ENCODE data around the gene GLRA1.
"Not testable (repeated sequence)": the region's sequence is repeated elsewhere in the genome, so short reads cannot be mapped to it uniquely, and the experiment has no call there.

Gene GLRA1

GRCh38 chr5:151912360-151912759 is 12.3 kb downstream of the GLRA1 start:
- no peak for DNase-seq

GRCh38 chr5:151911011-151911410 is 13.6 kb downstream of the GLRA1 start:
- DNase-seq = no peak

DNA sequence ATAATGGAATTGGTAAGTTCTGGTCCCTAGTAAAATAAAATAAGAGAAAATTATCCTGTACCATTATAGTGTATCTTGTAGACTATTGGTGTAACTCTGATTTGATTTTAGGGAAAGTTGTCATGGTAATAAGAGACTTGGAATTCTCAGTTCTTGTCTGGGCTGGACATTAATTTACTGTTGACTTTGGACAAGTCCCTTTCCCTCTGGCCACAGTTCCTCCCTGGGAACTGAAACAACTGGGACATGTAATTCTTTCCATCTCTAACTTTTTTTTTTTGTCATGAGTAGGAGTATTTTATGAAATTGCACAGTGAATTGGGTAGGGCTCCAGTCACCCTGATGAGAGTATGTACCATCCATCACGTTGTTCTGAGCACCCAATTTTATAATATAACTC is 15.0 kb downstream of the GLRA1 start:
- DNase-seq = no peak

GRCh38 chr5:151906246-151906645 is 18.4 kb downstream of the GLRA1 start:
- DNase-seq = peak; percentile 12

DNA sequence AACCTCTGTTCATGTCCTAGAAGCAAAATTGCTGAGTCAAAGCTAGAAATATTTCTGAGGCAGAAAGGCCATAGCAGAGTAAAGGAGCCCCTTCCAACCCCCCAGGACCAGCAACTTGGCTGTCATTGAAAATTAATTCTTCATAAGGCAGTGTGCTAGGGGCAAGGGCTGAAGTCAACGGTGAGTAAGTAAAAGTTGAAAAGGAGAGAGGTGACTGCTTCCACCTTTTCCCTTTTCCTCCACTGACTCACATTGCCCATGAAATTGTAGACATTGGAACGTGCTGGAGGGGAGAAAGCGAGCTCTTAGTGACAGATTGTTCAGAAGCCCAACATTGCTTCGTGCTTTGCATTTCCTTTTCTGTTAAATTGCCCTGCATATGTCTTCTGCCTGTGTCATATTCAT is 19.1 kb downstream of the GLRA1 start:
- DNase-seq = no peak

- DNase-seq = no peak
Observed at GRCh38 chr5:151904909-151905308, 19.7 kb downstream of the GLRA1 start.

- DNase-seq = no peak
Observed at GRCh38 chr5:151904127-151904526, 20.5 kb downstream of the GLRA1 start.

GRCh38 chr5:151903243-151903653 is 21.4 kb downstream of the GLRA1 start:
- DNase-seq = no peak

DNA sequence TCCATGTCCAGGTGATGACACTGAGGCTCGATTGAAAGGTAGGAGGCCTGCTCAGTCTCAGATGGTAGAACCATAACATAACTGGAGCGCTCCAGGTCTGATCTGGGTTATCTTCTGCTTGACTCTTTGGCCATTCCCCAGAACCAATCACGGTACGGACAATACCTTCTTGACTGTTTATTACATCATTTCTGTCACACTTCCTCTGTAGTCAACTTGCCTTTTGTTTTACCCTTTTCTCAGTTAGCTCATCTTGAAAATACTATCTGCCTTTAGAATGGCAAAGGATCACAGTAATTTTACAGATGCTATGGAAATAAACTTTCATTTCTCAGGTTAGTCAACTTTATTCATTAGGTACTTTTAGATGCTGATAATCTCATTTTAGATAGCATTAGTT is 22.4 kb downstream of the GLRA1 start:
- DNase-seq = no peak

GRCh38 chr5:151901611-151902010 is 23.0 kb downstream of the GLRA1 start:
- no peak for DNase-seq

GRCh38 chr5:151900891-151901290 is 23.8 kb downstream of the GLRA1 start:
- DNase-seq = no peak

DNA sequence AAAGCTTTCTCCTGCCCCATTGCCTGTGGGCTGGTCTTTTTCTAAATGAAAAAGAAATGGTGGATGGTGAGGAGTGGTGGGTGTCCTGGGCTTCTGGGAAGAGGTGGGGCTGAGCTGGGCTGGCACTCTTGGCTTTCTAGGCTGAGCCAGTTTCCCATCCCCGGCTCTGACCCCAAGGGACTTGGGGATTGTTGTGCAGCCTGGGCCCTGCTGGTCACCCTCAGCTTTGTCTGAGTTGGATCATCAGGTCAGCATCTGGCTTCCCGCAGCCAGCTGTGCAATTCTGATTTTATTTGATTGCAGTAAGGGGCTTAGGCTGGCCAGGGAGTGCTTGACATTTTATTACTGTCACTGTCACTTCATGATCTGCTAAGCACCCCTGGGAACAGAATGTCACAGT is 25.3 kb downstream of the GLRA1 start:
- no peak for DNase-seq

DNA sequence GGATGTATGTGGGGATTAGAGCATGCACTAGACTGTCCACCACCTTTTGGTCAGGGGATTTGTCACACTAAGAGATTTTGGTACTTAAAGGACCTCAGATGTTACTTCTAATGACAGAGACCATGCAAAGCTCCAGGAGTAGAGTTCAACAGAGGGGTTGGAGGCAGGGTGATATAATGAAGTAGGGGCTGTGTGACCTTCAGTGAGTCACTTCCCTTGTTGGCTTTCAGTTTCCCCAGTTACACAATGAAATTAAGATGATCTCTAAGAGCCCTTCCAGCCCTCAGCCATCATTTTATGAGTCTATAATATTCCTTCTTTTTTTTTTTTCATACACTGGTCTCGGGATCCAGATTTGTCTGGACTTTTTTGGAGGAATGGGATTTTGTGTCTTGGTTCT is 26.8 kb downstream of the GLRA1 start:
- no peak for DNase-seq

DNA sequence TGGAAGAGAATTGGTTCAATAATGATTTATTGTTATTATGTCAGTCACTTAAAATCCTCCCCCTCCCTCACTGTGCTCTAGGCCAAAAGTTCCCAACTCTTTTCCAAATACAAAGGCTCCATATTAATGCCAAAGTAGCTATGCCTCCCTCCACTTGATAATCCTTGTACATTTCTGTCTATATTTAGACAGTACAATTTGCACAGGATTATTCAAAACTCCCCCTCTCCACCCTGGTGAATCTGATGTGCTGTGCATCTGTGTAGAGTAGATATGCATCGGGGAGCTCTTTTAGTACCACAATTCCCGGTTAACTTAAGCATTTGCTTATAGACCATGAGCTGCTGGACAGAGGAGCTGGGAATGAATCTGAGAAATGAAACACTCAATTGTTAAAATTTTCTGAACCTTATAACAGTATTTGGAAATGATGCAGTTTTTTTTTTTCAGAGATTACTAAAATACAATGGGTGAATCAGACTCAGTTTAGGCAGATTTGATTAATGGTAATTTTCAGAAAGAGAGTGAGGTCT is 27.6 kb downstream of the GLRA1 start:
- no peak for DNase-seq

- DNase-seq = no peak
Observed at GRCh38 chr5:151896031-151896691, 28.5 kb downstream of the GLRA1 start.

DNA sequence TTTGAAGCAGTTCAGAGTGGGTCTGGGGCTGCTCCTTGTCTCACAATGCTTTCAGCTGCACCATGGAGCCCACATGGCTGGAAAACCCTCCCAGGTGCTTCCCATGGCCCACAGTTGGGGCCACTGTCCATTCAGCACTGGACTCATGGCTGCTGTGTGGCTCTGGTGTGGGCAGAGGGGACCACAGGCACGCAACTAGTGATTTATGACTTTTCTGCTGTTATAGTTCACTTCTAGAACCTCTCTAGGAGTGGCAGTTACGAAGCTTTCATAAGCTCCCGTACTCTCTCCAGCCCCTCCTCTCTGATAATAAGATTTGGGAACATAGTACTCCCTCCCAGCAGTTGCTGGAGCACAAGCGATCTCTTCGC is 29.0 kb downstream of the GLRA1 start:
- DNase-seq = no peak

- not testable (repeated sequence) for DNase-seq
Observed at GRCh38 chr5:151893485-151893884, 31.2 kb downstream of the GLRA1 start.

- DNase-seq = peak; percentile 45
Observed at GRCh38 chr5:151892393-151892792, 32.3 kb downstream of the GLRA1 start.

- DNase-seq = no peak
Observed at GRCh38 chr5:151890299-151890698, 34.4 kb downstream of the GLRA1 start.

GRCh38 chr5:151889614-151890013 is 35.0 kb downstream of the GLRA1 start:
- DNase-seq = no peak

DNA sequence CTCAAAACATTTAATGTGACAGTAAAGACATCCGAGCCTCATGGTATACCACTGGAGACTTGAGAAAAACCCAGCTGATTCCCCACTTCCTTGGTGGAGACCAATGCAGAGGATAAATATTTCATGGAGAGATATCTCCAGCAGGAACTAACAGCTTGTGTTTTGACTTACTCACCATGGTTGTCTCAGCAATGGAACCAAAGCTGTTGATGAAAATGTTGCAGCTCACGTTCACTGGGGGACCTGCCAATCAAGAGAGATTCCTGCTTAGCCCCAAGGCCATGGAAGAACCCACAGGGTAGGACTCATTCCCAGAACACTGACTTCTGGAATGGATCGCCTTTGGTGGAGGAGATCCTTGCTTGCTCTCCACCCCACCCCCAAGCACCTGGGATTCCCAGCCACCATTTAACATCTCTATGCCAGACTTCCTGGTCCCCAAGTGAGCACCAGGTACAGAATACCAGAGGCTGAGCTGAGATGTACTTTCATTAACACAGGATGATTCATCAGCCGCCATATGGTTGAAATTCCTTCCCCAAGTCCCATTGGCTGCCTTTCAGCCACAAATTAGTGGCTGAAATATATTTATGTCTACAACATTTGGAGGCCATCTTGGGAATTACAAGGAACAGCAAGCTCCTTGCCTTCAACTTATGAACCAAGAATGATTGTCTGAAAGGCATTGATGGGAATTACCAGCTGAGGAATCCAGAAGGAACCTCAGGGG is 37.9 kb downstream of the GLRA1 start:
- no peak for DNase-seq

DNA sequence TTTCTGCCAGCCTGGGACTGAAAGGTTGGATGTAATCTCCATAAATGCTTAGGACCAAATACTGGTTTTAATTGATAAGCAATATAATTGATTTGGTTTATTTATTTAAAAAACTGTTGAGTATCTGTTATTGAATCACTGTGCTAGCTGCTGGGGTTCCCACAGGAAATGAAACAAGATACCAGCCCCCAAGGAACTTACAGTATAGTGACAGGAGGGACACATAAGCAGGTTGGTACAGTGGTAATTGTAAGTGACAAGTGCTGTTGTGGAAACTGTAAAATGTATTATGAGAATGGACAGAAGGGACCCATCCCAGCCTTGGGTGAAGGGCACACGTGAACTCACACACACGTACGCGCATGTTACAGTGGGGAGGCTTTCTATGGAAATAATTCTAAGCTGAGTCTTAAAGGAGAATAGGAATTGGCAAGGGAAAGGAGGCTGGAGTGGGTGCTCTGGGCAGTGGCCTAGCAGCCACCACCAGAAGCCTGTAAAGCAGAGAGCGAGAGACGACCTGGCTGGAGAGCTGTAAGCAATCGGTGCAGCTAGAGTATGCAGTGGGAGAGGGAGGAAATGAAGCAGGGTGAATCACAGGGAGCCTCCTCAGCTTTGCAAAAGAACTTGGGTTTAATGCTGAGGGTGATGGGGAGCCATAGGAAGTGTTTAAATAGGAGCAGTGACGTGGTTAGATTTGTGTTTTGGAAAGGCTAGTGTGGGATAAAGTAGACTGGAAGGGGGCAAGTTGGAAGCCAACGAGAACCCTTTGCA is 39.3 kb downstream of the GLRA1 start:
- DNase-seq = no peak

- DNase-seq = no peak
Observed at GRCh38 chr5:151881621-151882225, 42.9 kb downstream of the GLRA1 start.

Data from NCI-H774 (cell line).